Activated B cell treated with CpG ODN at 0.5 μM for 24 hours (primary cell): ENCODE measurements around the gene ANTXR2. TPM values are rescaled to one million over a fixed set of nuclear protein-coding genes. Genes with fewer than 3 reads are reported as not detected.

ENCODE experiments used
- ATAC-seq: fragments of 200-7000 bp; cut with Tn5 transposase; one replicate; pipeline ENCODE4 v1.10.0; 2021; ENCODE audit warnings: low read depth, mild to moderate bottlenecking, moderate library complexity
- CTCF ChIA-PET: fragments of 350-600 bp; sonication (Branson Sonifier 250); formaldehyde crosslinking; loops from one replicate; lab custom pipeline; 2021; ENCODE audit warnings: antibody characterized with exemption; lab: Charles Lee
- POLR2A ChIA-PET: fragments of 350-600 bp; sonication (Branson Sonifier 250); formaldehyde crosslinking; loops from one replicate; lab custom pipeline; 2021; ENCODE audit warnings: antibody characterized with exemption; lab: Charles Lee
- DNase-seq: peaks from one replicate; pipeline ENCODE4 v3.0.0; 2022
- H3K27ac Mint-ChIP-seq: one replicate; pipeline ENCODE4 v1.8.0; 2020; ENCODE audit warnings: mixed read lengths
- H3K27me3 Mint-ChIP-seq: one replicate; pipeline ENCODE4 v1.8.0; 2021; ENCODE audit warnings: mixed read lengths
- H3K36me3 Mint-ChIP-seq: one replicate; pipeline ENCODE4 v1.8.0; 2021; ENCODE audit warnings: low read depth, mixed read lengths
- H3K4me1 Mint-ChIP-seq: one replicate; pipeline ENCODE4 v1.8.0; 2021; ENCODE audit warnings: mixed read lengths
- H3K4me3 Mint-ChIP-seq: one replicate; pipeline ENCODE4 v1.8.0; 2020; ENCODE audit warnings: mild to moderate bottlenecking, mixed read lengths
- H3K9me3 Mint-ChIP-seq: one replicate; pipeline ENCODE4 v1.8.0; 2020; ENCODE audit warnings: mixed read lengths
- intact Hi-C: fragments of 100-400 bp; cut with micrococcal nuclease; formaldehyde crosslinking; loops from one replicate; pipeline ENCODE4 v1.15.1; 2024
- total RNA-seq: library from RNA; stranded (reverse); gene quantifications from 2 replicates; pipeline ENCODE4 v1.2.3, GENCODE V29; 2022
- TF ChIP-seq, protein P1 (sequence below): fragments of 200-600 bp; IDR thresholded peaks from one replicate; pipeline ENCODE4 v1.8.0; 2022; ENCODE audit warnings: antibody characterized with exemption, mild to moderate bottlenecking

Gene ANTXR2
- total RNA-seq, 1 donor from 2014 or later: 19.6 TPM

DNA sequence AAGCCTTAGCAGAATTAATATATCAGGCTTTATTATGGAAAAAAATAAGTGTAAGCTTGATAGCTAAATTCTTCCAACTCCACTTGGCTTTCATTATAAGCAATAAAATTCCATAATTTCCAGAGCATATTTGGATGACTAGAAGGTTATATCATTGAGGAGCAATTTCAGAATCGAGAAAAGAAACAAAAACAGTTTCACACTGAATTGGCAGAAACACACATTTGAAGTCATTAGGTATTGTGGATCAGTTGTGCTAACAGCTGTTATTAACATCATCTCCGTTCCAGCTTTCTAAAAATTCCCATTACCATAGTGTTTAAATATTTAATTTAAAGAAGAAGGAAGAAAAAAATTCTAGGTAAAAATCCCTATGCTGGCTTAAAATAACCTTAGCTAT, 92.6 kb downstream of the ANTXR2 start:
- ChIA-PET POLR2A (no interaction called here), CTCF (interaction anchor here (1.8 kb wide), 1 partner anchor 21 kb away, joined by 4 read pairs; no protein-coding TSS in a partner anchor)
- no peak overlapping the region for H3K27ac Mint-ChIP-seq
- no peak overlapping the region for H3K4me3 Mint-ChIP-seq
- TF ChIP-seq, protein P1, sequence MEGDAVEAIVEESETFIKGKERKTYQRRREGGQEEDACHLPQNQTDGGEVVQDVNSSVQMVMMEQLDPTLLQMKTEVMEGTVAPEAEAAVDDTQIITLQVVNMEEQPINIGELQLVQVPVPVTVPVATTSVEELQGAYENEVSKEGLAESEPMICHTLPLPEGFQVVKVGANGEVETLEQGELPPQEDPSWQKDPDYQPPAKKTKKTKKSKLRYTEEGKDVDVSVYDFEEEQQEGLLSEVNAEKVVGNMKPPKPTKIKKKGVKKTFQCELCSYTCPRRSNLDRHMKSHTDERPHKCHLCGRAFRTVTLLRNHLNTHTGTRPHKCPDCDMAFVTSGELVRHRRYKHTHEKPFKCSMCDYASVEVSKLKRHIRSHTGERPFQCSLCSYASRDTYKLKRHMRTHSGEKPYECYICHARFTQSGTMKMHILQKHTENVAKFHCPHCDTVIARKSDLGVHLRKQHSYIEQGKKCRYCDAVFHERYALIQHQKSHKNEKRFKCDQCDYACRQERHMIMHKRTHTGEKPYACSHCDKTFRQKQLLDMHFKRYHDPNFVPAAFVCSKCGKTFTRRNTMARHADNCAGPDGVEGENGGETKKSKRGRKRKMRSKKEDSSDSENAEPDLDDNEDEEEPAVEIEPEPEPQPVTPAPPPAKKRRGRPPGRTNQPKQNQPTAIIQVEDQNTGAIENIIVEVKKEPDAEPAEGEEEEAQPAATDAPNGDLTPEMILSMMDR: no peak
- H3K36me3 Mint-ChIP-seq: peaks cover 73% of the 10 kb centered on the region
- DNase-seq (no peak), ATAC-seq (no peak)
- intact Hi-C loops: no loop called here
- no peaks in the 10 kb centered on the region for H3K27me3 Mint-ChIP-seq
- no peaks in the 10 kb centered on the region for H3K4me1 Mint-ChIP-seq
- H3K9me3 Mint-ChIP-seq: no peaks in the 10 kb centered on the region

DNA sequence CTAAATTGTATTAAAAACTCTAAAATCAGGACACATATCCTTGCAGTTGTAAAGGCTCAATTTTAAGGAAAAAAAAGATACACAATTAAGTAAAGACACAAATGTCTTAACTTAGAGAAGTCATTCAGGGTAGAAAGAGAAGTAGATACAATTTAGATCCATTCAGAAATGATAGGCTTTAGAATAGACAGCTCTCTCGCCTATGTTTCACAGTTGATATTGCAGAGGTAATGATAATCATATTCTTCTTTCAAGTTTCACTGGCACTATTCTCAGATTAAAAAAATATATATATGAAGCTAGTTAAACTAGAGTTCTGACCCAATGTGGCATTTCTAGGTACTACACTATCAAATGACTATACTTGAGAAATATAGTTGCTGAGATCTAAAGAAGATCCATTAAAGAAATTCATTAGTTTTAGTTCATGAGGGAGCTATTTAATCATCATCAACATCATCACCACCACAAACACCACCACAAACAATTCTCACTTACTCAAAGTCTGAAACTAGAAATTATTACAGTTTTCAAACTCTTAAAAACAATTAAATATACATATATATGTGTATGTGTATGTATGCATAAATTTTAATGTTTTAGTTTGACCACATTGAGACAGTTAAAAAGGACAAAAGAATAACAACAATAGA, 93.1 kb downstream of the ANTXR2 start:
- CTCF ChIA-PET: interaction anchor here (1.8 kb wide), 1 partner anchor 21 kb away, joined by 4 read pairs; no protein-coding TSS in a partner anchor
- DNase-seq (no peak), ATAC-seq (no peak)
- TF ChIP-seq, protein P1: no peak
- peaks cover 76% of the 10 kb centered on the region for H3K36me3 Mint-ChIP-seq
- H3K4me3 Mint-ChIP-seq: no peak overlapping the region
- H3K9me3 Mint-ChIP-seq: no peaks in the 10 kb centered on the region
- POLR2A ChIA-PET: interaction anchor here (0.5 kb wide), 1 partner anchor 40 kb away, joined by 3 read pairs; no protein-coding TSS in a partner anchor
- no peak overlapping the region for H3K27ac Mint-ChIP-seq
- H3K27me3 Mint-ChIP-seq: no peaks in the 10 kb centered on the region
- no peaks in the 10 kb centered on the region for H3K4me1 Mint-ChIP-seq
- intact Hi-C loops: no loop called here

DNA sequence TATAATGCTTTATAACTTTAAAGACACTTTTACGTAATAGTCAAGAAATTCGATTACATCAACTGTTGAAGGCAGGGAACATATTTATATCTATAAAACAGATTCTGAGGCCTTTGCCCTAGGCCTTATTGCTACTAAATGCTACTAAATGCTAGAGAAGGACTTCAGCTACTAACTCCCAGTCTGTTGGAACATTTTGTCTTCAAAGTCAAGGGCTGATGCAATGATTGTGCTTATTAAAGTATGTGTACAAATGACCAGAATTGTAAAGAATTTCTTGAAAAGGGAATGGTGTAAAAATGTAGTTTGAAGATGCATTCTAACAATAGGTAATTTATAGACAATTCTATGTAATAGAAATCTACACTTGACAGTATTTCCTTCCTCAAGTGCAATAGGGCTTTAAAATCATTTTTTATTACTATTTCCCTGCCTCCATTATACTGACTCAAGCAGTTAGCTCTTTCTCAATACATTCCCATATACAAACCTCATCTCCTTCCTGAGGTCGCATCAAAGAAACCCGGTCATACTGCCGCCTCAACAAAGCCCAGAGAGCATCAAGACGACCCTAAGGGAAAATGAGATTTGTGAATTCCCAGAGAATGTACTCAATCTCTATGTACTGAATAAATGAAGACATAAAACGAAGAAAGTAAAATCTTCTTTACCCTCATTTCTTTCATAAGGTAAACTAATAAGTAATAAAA, 95.7 kb downstream of the ANTXR2 start:
- no peaks in the 10 kb centered on the region for H3K4me1 Mint-ChIP-seq
- TF ChIP-seq, protein P1: no peak
- no peak overlapping the region for H3K27ac Mint-ChIP-seq
- H3K9me3 Mint-ChIP-seq: no peaks in the 10 kb centered on the region
- no peaks in the 10 kb centered on the region for H3K27me3 Mint-ChIP-seq
- no peak for DNase-seq
- intact Hi-C loops: no loop called here
- ChIA-PET POLR2A (no interaction called here), CTCF (no interaction called here)
- ATAC-seq: no peak
- H3K4me3 Mint-ChIP-seq: no peak overlapping the region
- H3K36me3 Mint-ChIP-seq: peaks cover 80% of the 10 kb centered on the region

DNA sequence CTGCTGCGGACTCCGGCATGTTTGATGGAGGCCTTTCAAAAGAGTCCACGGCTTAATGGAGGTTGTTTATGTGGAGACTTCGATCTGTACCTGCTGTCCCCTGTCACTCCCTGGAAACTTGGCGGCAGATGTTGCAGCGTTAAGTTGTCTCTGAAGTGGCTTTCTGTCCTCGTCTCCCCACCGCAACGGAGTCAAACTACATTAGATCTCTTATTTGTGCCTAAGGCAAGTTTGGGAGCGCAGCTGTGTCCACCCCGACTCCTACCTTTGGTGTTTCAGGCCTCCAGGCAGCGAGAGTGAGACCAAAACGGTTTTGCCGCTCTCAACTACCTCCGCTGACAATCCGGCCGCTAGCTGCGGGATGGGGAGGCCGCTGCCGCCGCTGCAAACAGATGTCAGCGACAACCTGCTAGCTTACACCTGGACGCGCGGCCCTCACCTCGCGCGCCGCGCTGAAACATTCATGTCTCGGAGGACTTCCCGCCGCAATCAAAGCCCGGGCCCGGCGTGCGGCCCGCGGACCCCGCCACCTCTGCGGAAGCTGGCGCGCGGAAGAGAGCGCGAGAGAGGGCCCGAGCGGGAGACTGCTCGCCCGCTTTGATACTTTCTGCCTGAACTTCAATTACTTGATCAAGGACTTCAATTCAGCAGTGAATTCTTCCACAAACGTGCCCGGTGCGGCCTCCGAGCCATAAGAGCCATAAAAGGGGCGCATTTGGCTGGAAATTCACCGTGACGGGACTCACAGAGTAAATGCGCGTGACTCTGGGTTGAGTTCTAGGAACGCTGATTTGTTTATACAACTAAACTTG, 108.4 kb downstream of the ANTXR2 start:
- no peak for ATAC-seq
- Mint-ChIP-seq H3K27ac (no peak overlapping the region), H3K36me3 (peaks cover 26% of the 10 kb centered on the region), H3K27me3 (no peaks in the 10 kb centered on the region), H3K4me1 (no peaks in the 10 kb centered on the region), H3K9me3 (no peaks in the 10 kb centered on the region), H3K4me3 (no peak overlapping the region)
- intact Hi-C loops: no loop called here
- TF ChIP-seq, protein P1: no peak
- DNase-seq: no peak
- POLR2A ChIA-PET: no interaction called here
- CTCF ChIA-PET: no interaction called here

DNA sequence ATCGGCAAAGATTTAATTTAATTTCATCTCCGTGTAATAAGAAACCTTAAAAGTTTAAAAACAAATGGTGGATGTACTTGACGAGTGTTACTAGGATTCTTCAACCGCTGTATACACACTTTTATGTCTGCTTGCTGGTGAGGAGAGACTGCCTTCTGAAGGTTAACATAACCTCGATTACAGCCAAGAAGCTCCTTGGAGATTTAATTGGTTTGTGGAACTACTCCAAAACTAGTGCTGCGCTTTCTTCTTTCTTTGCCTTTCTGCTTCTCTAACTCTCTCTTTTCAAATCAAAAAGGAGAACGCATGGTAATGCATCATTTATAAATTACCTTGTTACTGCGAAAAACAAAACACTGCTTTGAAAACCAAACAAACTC, 109.0 kb downstream of the ANTXR2 start:
- Mint-ChIP-seq H3K27me3 (no peaks in the 10 kb centered on the region), H3K4me3 (no peak overlapping the region), H3K4me1 (no peaks in the 10 kb centered on the region), H3K27ac (no peak overlapping the region), H3K9me3 (no peaks in the 10 kb centered on the region), H3K36me3 (peaks cover 26% of the 10 kb centered on the region)
- CTCF ChIA-PET: no interaction called here
- POLR2A ChIA-PET: no interaction called here
- DNase-seq (no peak), ATAC-seq (no peak)
- TF ChIP-seq, protein P1: no peak
- intact Hi-C loops: no loop called here
